Left ventricle myocardium superior (tissue), 1 donor: Measurements from ENCODE around the gene NUS1. TPM values are rescaled to one million over a fixed set of nuclear protein-coding genes. Genes with fewer than 3 reads are reported as not detected.
"Not testable (repeated sequence)": the region's sequence is repeated elsewhere in the genome, so short reads cannot be mapped to it uniquely, and the experiment has no call there.

Source experiments
- ATAC-seq: fragments of 200-7000 bp; cut with Tn5 transposase; one replicate; pipeline ENCODE4 v1.9.1; 2020; ENCODE audit warnings: mild to moderate bottlenecking, moderate library complexity
- DNase-seq: peaks from one replicate; pipeline ENCODE4 v3.0.0-alpha.2; 2020
- intact Hi-C: fragments of 100-400 bp; cut with micrococcal nuclease; formaldehyde crosslinking; loops from one replicate; pipeline ENCODE4 v1.11.0; 2022
- long read RNA-seq: library from polyadenylated mRNA; unstranded; transcript quantifications from one replicate; pipeline ENCODE4 v2.0.0, GENCODE V29; 2021
- total RNA-seq: library from RNA; stranded (reverse); fragmentation: NEBNext Ultra II Directional; extraction: Animal tissue kit (Norgen Biotek cat#: 25700); gene quantifications from one replicate; pipeline ENCODE4 v1.2.1, GENCODE V29; 2021
- donor health status: DM: no; HTN: yes; CAD: no; lungs with severe emphysema.

NUS1 gene
- 14.4 TPM for total RNA-seq
- long read RNA-seq, full-length matches to known transcripts: 9 of 12 reads
- long read RNA-seq, partial matches to known transcripts: 3 of 12 reads
- long read RNA-seq, other reads (novel, unspliced or antisense): 0 of 12 reads

DNA sequence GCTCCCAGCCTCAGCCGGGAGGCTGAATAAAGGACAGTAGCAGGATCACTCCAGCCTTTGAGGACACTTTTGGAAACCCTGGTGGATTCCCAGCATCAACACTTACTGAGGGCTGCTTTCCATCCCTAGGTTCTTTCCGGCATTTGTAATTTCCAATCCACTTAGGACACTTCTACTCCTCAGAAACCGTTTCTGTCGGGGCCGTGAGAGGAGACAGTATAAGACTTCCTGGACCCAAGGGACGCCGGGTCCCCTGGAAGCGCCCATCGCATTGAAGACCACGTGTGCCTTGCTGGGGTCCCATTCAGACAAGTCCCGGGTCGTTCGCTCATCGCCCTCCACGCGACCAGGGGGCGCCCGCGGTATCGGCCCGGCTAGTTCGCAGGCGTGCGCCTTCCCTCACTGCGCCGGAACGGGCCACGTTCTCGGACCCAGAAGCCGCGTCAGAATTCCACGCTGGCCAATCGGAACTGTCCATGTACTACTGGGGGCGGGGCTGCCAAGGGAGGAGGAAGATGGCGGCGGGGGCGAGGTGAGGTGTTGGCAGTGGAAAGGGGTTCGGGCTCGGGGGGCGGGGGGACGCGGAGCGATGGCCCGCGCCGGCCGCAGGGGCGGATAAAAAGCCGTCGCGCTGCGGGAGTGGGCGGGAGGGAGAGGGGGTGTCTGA is at the start of gene NUS1:
Gene NUS1 (plus strand): TSS at position 479 of the 667 bp plus-strand sequence. CDS start 202 bp downstream, outside the sequence.
- ATAC-seq (peak; percentile 100), DNase-seq (peak; percentile 98)
- intact Hi-C loops: no loop called here

- intact Hi-C loops: no loop called here
- ATAC-seq (no peak), DNase-seq (no peak)
Measured at GRCh38 chr6:117627533-117627932, 47.7 kb upstream of the NUS1 start.

DNA sequence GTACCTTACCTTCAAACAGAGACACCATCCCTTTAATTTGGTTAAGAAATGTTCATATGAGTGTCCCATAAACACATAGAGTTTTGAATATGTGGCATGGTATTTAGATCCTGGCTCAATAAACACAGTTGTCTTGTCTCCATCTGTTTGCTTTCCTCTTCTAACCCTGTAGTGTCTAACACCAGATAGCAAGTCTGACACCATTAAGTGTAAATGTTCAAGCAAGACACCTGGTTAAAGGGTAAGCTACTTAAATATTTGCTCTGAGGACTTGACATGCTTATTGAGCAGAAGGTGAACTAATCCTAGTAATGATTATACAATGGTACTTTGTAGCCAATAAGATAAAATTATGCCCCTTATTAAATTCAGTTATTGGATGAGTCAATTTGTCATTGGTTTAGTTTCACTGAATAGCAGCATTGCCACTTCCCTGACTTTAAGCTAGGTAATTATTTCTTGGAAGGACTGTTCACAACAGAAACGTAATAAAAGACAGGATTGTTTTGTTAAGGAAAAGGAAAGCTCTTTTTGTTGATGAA is 46.1 kb upstream of the NUS1 start:
- no peak for ATAC-seq
- intact Hi-C loops: no loop called here
- DNase-seq: no peak

DNA sequence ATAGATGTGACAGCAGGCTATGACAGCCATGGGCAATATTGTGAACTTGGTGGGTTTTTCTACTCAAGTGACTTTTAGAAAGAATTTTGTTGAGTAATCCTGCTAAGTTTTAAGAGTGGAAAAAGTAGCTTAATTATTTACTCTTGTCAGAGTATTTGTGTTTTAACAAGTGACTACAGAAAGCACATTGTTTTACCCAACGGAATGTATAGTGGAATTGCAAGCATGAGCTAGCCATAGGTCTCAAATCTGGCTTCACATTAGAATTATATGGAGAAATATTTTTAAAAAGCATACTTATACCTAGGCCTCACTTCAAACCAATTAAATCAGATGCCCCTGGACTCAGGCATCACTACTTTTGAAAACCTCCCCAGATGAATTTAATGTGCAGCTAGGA is 37.5 kb upstream of the NUS1 start:
- ATAC-seq (no peak), DNase-seq (no peak)
- intact Hi-C loops: no loop called here

DNA sequence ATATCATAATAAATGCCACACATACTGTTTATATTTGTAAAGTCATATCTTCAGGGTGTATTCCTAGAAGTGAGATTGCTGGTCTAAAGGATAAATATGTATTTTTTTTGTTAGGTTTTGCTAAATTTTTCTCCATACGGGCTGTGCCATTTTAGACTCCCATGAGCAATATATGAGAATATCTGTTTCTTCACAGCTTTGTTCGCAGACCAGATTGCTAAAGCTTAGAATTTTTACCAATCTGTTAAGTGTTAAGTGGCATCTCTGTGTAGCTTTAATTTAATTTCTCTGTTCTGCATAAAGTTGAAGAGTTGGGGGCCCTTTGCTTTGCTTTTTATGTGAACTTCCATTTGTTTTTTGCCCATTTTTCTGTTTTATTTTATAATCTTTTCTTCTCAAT is 32.3 kb upstream of the NUS1 start:
- DNase-seq (no peak), ATAC-seq (no peak)
- intact Hi-C loops: no loop called here

DNA sequence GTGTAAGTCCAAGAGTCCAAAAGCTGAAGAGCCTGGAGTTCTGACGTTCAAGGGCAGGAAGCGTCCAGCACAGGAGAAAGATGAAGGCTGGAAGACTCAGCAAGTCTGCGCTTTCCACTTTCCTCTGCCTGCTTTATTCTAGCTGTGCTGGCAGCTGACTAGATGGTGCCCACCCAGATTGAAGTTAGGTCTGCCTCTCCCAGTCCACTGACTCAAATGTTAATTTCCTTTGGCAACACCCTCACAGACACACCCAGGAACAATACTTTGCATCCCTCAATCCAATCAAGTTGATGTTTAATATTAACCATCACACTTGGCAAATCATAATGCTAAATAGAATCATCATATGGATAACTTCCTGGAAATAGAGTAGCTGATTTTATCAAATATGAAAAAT is 23.3 kb upstream of the NUS1 start:
- DNase-seq, intact Hi-C loops, ATAC-seq: not testable (repeated sequence)

- DNase-seq (no peak), ATAC-seq (no peak)
- intact Hi-C loops: no loop called here
Measured at GRCh38 chr6:117653949-117654348, 21.3 kb upstream of the NUS1 start.

- intact Hi-C loops: no loop called here
- DNase-seq (no peak), ATAC-seq (no peak)
Measured at GRCh38 chr6:117655380-117655779, 19.9 kb upstream of the NUS1 start.

- no peak for ATAC-seq
- DNase-seq: no peak
- intact Hi-C loops: no loop called here
Measured at GRCh38 chr6:117666881-117667280, 8.4 kb upstream of the NUS1 start.

DNA sequence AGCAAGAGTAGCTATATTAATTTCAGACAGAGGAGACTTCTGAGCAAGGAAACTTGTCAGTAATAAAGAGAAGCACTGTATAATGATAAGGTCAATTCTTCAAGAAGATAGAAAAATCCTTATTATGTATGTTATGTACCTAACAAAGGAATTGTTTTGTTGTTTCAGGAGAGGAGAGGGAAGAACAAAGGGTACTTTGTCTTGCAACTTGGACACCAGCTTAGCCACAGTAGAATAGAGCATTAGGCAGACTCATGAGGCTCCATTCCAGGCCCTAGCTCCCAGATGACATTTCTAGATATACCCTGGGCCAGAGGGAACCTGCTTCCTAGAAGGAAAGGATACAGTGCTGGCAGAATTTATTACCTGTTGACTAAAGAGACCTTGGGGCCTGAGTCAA is 6.5 kb upstream of the NUS1 start:
- no peak for ATAC-seq
- intact Hi-C loops: no loop called here
- no peak for DNase-seq

DNA sequence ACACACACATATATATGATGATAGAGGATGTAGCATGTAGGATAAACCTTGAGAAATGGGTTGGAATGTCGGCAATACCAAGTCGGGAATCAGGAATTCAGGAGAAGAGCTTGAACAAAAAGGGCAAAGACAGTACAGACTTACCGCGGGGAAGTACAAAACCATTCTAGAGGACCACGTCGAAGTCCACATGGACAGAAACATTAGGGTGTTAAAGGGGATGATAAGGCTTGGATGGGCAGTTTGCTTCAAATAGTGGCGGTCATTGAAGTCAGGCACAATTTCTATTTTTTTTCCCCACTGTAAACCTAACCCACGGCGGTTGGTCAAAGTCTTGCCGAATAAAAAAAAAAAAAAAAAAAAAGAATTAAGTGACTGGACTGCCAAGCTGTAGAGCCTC is 766 bp upstream of the NUS1 start:
- no peak for DNase-seq
- intact Hi-C loops: no loop called here
- ATAC-seq: no peak

- intact Hi-C loops, DNase-seq: not testable (repeated sequence)
- peak; percentile 78 for ATAC-seq
Measured at GRCh38 chr6:117675658-117676301, 511 bp downstream of the NUS1 start.

DNA sequence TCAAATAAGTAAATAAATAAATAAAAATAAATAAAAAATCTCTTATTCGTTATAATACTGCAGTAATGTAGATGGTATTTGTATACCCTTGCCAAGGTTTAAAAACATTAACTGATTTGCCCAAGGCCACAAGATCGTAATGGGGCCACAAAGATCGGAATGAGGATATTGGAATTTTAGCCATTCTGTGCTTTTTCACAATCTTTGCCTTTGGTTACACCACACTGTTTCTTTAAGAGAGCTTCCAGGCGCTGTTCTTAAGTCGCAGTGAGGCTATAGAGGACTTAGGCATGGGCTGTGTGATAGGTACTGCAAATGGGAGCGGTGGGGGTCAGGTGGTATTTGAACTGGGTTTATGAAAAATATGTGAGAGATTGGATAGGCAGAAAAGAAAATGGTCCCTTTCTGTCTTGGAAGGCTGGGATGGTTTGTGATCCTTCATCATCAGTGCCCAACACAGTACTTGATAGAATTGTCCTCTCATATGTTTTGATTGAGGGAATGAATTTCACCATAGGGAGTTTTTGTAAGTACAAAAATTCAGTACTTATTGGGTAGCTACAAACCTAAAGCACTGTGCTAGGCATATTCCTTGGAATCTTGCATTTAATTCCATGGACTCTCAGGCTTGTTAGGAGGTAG is 1.4 kb downstream of the NUS1 start:
- intact Hi-C loops: no loop called here
- DNase-seq (no peak), ATAC-seq (no peak)

DNA sequence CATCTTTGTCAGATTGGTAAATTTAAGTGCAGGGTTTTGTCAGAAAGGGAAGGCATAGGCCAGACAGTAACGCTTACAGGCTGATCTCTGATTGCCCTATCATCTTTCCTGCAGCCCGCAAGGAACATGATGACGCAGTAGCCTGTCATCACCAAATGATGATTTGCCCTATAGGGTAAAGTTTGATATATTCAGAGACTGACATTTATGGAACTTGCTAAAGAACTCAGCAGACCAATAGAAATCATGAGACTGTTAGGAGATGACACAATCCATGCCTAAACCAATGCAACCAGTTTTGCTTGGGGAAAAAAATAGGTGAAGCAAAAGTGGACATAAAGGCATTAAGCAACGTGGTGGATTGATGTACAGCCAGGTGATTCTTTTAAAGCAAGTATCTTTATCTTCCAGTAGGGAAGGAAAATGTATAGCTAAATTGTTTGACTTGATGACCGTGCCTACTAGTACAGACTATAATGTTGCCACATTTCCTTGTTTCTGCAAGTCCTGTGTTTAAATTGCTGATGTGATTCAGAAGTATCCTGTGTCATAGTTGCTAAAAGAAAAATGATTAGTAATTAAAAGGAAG is 2.4 kb downstream of the NUS1 start:
- no peak for DNase-seq
- ATAC-seq: no peak
- intact Hi-C loops: no loop called here

DNA sequence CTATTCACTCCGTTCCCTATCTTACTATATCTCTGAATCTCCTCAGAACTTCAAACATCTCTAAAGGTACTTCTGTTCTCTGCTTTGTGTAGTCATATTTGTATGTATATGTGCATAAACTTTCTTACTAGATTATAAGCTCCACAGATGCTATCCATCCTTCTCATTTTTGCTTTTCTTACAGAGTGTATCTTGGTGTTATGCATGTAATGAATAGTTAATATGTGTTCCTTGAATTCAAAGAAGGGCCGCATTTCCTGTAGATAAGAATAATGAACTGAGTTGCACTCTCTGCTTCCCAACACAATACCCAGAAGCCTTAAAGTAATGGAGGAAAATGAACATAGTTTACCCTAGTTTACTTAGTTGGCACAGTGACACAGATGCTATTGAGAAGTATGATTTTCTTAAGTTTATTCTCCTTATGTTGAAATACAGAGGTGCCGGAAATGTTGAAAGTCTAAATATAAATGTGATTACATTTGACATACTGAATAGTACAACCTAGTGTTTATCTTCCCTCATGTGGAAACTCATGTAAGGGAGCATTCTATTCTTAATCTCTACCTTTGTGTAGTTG is 6.0 kb downstream of the NUS1 start:
- intact Hi-C loops: no loop called here
- ATAC-seq: peak; percentile 41
- no peak for DNase-seq

DNA sequence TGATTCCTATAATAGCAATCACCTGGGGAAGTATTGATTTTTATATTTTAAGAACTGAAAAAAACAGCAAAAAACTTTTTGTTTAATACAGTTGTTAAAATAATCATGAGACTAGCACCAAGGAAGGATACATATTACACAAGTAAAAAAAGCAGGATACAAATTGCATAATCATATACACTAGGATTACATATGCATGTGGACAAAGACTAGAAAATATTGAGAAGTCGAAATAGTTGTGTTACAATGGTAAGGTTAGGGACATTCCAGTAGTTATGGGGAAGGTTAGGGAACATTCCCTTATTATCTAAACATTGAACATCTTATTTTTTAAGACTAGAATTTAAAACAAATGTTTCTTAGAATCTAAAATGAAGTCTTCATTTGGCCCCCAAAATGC is 9.5 kb downstream of the NUS1 start:
- DNase-seq (no peak), ATAC-seq (no peak)
- intact Hi-C loops: no loop called here

DNA sequence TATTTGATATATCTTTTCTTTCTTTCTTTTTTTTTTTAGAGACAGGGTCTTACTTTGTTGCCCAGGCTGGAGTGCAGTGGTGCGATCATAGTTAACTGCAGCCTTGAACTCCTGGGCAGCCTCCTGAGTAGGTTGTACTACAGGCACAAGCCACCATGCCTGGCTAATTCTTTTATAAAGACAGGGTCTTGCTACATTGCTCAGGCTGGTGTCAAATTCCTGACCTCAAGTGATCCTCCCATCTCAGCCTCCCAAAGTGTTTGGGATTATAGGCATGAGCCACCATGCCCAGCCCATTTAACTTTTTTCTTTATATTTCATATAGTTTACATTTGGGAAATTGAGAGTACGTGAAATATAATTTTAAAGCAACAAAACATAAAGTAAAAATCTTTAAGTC is 10.1 kb downstream of the NUS1 start:
- ATAC-seq (no peak), DNase-seq (no peak)
- intact Hi-C loops: no loop called here

GRCh38 chr6:117687021-117687648 is 11.9 kb downstream of the NUS1 start:
- ATAC-seq (no peak), DNase-seq (no peak)
- intact Hi-C loops: no loop called here

- intact Hi-C loops, ATAC-seq, DNase-seq: not testable (repeated sequence)
Measured at GRCh38 chr6:117689584-117689983, 14.3 kb downstream of the NUS1 start.
